Measurements from ENCODE around the gene JARID2. TPM values are rescaled to one million over a fixed set of nuclear protein-coding genes. Genes with fewer than 3 reads are reported as not detected.

The JARID2 gene
- total and polyA plus RNA-seq, 9 of the 15 experiments (the other 6 are each of a cell fraction or from before 2014, with no cell fraction given) = 5.0 to 29.0 (median 15.6) TPM

GRCh38 chr6:15452182-15452941 is 206.5 kb downstream of the JARID2 start (continued):
- TF ChIP-seq REST (IDR thresholded peaks at IDR 0.05; ENCODE audit: borderline replicate concordance) = no peak
- no peak for TF ChIP-seq REST (CRISPR knock-in tag; IDR thresholded peaks at IDR 0.05; ENCODE audit: low read depth)

All from K562 (cell line).